ENCODE results near the gene RIPK4. TPM values are rescaled to one million over a fixed set of nuclear protein-coding genes. Genes with fewer than 3 reads are reported as not detected.

The RIPK4 gene
- polyA plus RNA-seq, 1 donor from 2014 or later: not detected

DNA sequence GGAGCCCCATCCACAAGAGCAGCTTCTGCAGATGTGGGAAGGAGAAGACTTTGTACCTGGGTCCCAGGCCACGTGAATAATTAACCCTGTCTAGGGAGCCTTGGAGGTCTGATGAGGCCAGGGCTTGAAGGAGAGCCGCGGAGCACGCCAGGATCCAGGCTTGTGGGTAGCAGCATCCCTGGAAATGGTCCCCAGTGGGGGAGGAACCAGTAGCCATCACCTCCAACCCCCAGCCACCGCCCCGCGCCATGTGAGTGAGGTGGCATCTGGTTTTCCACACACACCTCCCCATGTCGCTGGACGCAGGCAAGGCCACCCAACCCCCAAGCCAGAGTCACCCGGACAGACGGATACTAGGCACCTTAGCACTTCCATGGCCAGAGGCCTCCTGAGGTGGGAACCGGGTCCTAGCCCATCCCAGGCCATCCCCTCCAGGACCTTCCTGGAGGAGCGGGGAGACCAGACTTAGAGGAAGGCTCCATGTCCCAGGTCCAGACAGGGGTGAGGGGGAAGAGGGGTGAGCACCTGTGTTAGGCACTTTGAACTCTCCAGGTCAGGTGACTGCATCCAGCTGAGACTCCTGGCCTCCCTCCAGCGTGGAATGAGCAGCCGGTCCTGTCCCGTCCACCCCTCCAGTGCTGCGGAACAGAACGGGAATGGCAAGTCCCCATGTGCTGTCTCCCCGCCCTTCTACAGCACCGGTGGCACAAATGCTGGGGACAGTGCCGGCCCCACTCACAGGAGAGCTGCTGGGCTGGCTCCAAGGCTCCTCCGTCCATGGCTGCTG is 53.2 kb downstream of the RIPK4 start:
- Histone ChIP-seq H3K4me2 (ENCODE audit: low read length) (no peak overlapping the region), H4K20me1 (ENCODE audit: insufficient read depth) (no peaks in the 10 kb centered on the region), H3K9ac (ENCODE audit: low read length) (no peak overlapping the region), H3K79me2 (replicated peaks; ENCODE audit: insufficient read depth, low read length) (no peaks in the 10 kb centered on the region), H2AFZ (ENCODE audit: low read depth, low read length) (no peak overlapping the region), H3K4me3 (ENCODE audit: low read length) (no peak overlapping the region), H3K9me2 (ENCODE audit: insufficient read depth, low read length) (no peaks in the 10 kb centered on the region), H3K27me3 (ENCODE audit: insufficient read depth, low read depth, low read length) (no peaks in the 10 kb centered on the region), H3K36me3 (ENCODE audit: insufficient read depth, low read length) (no peaks in the 10 kb centered on the region), H3K27ac (ENCODE audit: low read length) (no peak overlapping the region), H3F3A (ENCODE audit: insufficient read depth, low read length, poor library complexity, severe bottlenecking) (no peaks in the 10 kb centered on the region), H3K9me3 (ENCODE audit: low read length) (no peaks in the 10 kb centered on the region)
- TF ChIP-seq POLR2AphosphoS5 (IDR thresholded peaks at IDR 0.05) (no peak), EZH2 (IDR thresholded peaks at IDR 0.05; ENCODE audit: borderline replicate concordance, insufficient read depth, low read length, poor library complexity, severe bottlenecking) (no peak), TAF1 (IDR thresholded peaks at IDR 0.05; ENCODE audit: low read depth) (no peak), EP300 (conservative IDR thresholded peaks at IDR 0.05; ENCODE audit: poor library complexity, severe bottlenecking) (no peak), RAD21 (conservative IDR thresholded peaks at IDR 0.05) (no peak), MXI1 (conservative IDR thresholded peaks at IDR 0.05; ENCODE audit: poor library complexity, severe bottlenecking) (no peak), SMC3 (conservative IDR thresholded peaks at IDR 0.05; ENCODE audit: poor library complexity) (no peak)
- TF ChIP-seq, protein P1, sequence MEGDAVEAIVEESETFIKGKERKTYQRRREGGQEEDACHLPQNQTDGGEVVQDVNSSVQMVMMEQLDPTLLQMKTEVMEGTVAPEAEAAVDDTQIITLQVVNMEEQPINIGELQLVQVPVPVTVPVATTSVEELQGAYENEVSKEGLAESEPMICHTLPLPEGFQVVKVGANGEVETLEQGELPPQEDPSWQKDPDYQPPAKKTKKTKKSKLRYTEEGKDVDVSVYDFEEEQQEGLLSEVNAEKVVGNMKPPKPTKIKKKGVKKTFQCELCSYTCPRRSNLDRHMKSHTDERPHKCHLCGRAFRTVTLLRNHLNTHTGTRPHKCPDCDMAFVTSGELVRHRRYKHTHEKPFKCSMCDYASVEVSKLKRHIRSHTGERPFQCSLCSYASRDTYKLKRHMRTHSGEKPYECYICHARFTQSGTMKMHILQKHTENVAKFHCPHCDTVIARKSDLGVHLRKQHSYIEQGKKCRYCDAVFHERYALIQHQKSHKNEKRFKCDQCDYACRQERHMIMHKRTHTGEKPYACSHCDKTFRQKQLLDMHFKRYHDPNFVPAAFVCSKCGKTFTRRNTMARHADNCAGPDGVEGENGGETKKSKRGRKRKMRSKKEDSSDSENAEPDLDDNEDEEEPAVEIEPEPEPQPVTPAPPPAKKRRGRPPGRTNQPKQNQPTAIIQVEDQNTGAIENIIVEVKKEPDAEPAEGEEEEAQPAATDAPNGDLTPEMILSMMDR (IDR thresholded peaks at IDR 0.05; ENCODE audit: poor library complexity, severe bottlenecking): no peak
- TF ChIP-seq, protein P2, sequence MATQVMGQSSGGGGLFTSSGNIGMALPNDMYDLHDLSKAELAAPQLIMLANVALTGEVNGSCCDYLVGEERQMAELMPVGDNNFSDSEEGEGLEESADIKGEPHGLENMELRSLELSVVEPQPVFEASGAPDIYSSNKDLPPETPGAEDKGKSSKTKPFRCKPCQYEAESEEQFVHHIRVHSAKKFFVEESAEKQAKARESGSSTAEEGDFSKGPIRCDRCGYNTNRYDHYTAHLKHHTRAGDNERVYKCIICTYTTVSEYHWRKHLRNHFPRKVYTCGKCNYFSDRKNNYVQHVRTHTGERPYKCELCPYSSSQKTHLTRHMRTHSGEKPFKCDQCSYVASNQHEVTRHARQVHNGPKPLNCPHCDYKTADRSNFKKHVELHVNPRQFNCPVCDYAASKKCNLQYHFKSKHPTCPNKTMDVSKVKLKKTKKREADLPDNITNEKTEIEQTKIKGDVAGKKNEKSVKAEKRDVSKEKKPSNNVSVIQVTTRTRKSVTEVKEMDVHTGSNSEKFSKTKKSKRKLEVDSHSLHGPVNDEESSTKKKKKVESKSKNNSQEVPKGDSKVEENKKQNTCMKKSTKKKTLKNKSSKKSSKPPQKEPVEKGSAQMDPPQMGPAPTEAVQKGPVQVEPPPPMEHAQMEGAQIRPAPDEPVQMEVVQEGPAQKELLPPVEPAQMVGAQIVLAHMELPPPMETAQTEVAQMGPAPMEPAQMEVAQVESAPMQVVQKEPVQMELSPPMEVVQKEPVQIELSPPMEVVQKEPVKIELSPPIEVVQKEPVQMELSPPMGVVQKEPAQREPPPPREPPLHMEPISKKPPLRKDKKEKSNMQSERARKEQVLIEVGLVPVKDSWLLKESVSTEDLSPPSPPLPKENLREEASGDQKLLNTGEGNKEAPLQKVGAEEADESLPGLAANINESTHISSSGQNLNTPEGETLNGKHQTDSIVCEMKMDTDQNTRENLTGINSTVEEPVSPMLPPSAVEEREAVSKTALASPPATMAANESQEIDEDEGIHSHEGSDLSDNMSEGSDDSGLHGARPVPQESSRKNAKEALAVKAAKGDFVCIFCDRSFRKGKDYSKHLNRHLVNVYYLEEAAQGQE (IDR thresholded peaks at IDR 0.05; ENCODE audit: borderline replicate concordance): no peak

DNA sequence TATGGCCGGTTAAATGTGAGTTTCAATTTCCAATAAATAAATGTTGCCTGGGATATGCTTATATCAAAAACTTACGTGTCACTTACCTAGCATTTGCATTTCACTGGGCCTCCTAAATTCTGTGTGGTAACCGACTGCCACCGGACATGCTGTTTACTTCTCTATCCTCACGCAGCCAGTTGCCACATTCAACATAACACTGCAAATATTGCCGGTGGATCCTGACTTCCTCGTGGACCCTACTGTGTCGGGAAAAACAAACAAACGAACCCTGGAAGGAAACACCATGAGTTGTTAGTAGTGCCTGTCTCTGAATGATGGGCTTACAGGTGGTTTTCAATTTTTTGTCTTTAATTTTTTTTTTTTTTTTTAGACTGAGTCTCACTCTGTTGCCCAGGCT is 54.1 kb downstream of the RIPK4 start:
- Histone ChIP-seq H3K9me2 (ENCODE audit: insufficient read depth, low read length) (no peaks in the 10 kb centered on the region), H3K27me3 (ENCODE audit: insufficient read depth, low read depth, low read length) (no peaks in the 10 kb centered on the region), H4K20me1 (ENCODE audit: insufficient read depth) (no peaks in the 10 kb centered on the region), H3K36me3 (ENCODE audit: insufficient read depth, low read length) (no peaks in the 10 kb centered on the region), H3K4me2 (ENCODE audit: low read length) (no peak overlapping the region), H3K27ac (ENCODE audit: low read length) (no peak overlapping the region), H3K79me2 (replicated peaks; ENCODE audit: insufficient read depth, low read length) (no peaks in the 10 kb centered on the region), H3F3A (ENCODE audit: insufficient read depth, low read length, poor library complexity, severe bottlenecking) (no peaks in the 10 kb centered on the region), H3K9ac (ENCODE audit: low read length) (no peak overlapping the region), H2AFZ (ENCODE audit: low read depth, low read length) (no peak overlapping the region), H3K4me3 (ENCODE audit: low read length) (no peak overlapping the region), H3K9me3 (ENCODE audit: low read length) (no peaks in the 10 kb centered on the region)
- TF ChIP-seq MXI1 (conservative IDR thresholded peaks at IDR 0.05; ENCODE audit: poor library complexity, severe bottlenecking): no peak
- no peak for TF ChIP-seq TAF1 (IDR thresholded peaks at IDR 0.05; ENCODE audit: low read depth)
- no peak for TF ChIP-seq POLR2AphosphoS5 (IDR thresholded peaks at IDR 0.05)
- TF ChIP-seq EZH2 (IDR thresholded peaks at IDR 0.05; ENCODE audit: borderline replicate concordance, insufficient read depth, low read length, poor library complexity, severe bottlenecking): no peak
- TF ChIP-seq, protein P1 (IDR thresholded peaks at IDR 0.05; ENCODE audit: poor library complexity, severe bottlenecking): no peak
- no peak for TF ChIP-seq EP300 (conservative IDR thresholded peaks at IDR 0.05; ENCODE audit: poor library complexity, severe bottlenecking)
- TF ChIP-seq RAD21 (conservative IDR thresholded peaks at IDR 0.05): no peak
- no peak for TF ChIP-seq SMC3 (conservative IDR thresholded peaks at IDR 0.05; ENCODE audit: poor library complexity)
- TF ChIP-seq, protein P2 (IDR thresholded peaks at IDR 0.05; ENCODE audit: borderline replicate concordance): no peak
